ENCODE measurements around the gene PKHD1. TPM values are rescaled to one million over a fixed set of nuclear protein-coding genes. Genes with fewer than 3 reads are reported as not detected.

PKHD1 gene
- total and polyA plus RNA-seq, 2 of the 13 experiments (the other 11 are each of a cell fraction or from before 2014, with no cell fraction given), result 0.01 to 0.13 TPM

GRCh38 chr6:51830666-51831065, 256.7 kb downstream of the PKHD1 start:
- 5% methylated on average over 1 of the region's 1 CpG for WGBS (ENCODE audit: low lambda C conversion rate)

DNA sequence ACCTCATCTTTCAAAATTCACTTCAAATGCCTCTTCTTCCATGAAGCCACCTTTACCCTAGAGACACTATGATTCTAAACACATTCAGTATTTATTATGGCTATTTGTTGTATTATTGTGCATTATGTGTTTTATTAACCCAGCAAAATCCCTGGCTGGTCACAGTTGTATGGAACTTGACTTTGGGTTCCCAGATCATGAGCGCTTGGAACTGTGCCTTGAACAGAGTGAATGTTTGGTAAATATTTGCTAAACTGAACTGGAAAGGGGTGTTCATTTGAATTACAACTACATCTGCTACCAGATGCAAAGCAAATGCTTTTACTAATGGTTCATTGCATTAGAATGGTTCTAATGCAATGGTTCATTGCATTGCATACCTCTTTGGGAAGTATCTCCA, 259.8 kb downstream of the PKHD1 start:
- Histone ChIP-seq H3K27ac (ENCODE audit: extremely low read length, insufficient read depth, low read length) (no peak overlapping the region), H3K4me2 (ENCODE audit: low read depth, low read length) (no peak overlapping the region), H3K9me3 (ENCODE audit: low read length) (no peaks in the 10 kb centered on the region), H3K79me2 (ENCODE audit: insufficient read depth, low read length) (no peaks in the 10 kb centered on the region), H3K9ac (ENCODE audit: insufficient read depth, low read depth, low read length) (no peak overlapping the region), H3K36me3 (replicated peaks in 1 of 2; ENCODE audit: control insufficient read depth in 1 of 2, insufficient read depth in 2 of 2, low read length in 2 of 2) (no peaks in the 10 kb centered on the region), H4K20me1 (ENCODE audit: insufficient read depth, low read length) (no peaks in the 10 kb centered on the region), H3K4me1 (ENCODE audit: insufficient read depth, low read length) (no peaks in the 10 kb centered on the region), H3K27me3 (ENCODE audit: control insufficient read depth in 1 of 2, insufficient read depth in 2 of 2, low read length in 2 of 2) (no peaks in the 10 kb centered on the region), H2AFZ (ENCODE audit: low read length) (no peak overlapping the region), H3K4me3 (replicated peaks in 1 of 3; ENCODE audit: insufficient read depth in 1 of 3, low read depth in 2 of 3, low read length in 3 of 3) (no peak overlapping the region)
- ChIA-PET POLR2A (no interaction called here), CTCF (ENCODE audit: low intra/inter-chr PET ratio, low total read pairs) (no interaction called here)
- FAIRE-seq (no peak), DNase-seq (ENCODE audit: low spot score) (no peak), ATAC-seq (no peak)
- intact Hi-C loops (cut with micrococcal nuclease; ENCODE audit: unreplicated experiment) (no loop called here), in situ Hi-C loops (cut with HindIII; ENCODE audit: extremely low pct_ligation_motif_present, low pct_unique_long_range_greater_than_20kb) (no loop called here)
- no TSS peak for BruUV-seq (replicated peaks)
- TF ChIP-seq ATRX (CRISPR knock-in tag; IDR thresholded peaks at IDR 0.05; ENCODE audit: borderline replicate concordance) (no peak), HDAC1 (CRISPR knock-in tag; IDR thresholded peaks at IDR 0.05) (no peak), CERS6 (CRISPR knock-in tag; IDR thresholded peaks at IDR 0.05) (no peak), ZNF678 (CRISPR knock-in tag; IDR thresholded peaks at IDR 0.05) (no peak), CENPT (CRISPR knock-in tag; IDR thresholded peaks at IDR 0.05; ENCODE audit: low read depth) (no peak)
- 5% methylated on average over 1 of the region's 1 CpG for WGBS (ENCODE audit: low lambda C conversion rate)

More at GRCh38 chr6:51830666-51831065, 256.7 kb downstream of the PKHD1 start:
- H3K27ac ChIP-seq (ENCODE audit: extremely low read length, insufficient read depth, low read length), result no peak overlapping the region
- H3K27me3 ChIP-seq (ENCODE audit: control insufficient read depth in 1 of 2, insufficient read depth in 2 of 2, low read length in 2 of 2), result no peaks in the 10 kb centered on the region
- no peak overlapping the region for H3K4me3 ChIP-seq (replicated peaks in 1 of 3; ENCODE audit: insufficient read depth in 1 of 3, low read depth in 2 of 3, low read length in 3 of 3)
- H3K4me2 ChIP-seq (ENCODE audit: low read depth, low read length), result no peak overlapping the region
- no peak overlapping the region for H2AFZ ChIP-seq (ENCODE audit: low read length)
- no peaks in the 10 kb centered on the region for H3K4me1 ChIP-seq (ENCODE audit: insufficient read depth, low read length)
- no peaks in the 10 kb centered on the region for H4K20me1 ChIP-seq (ENCODE audit: insufficient read depth, low read length)
- ATAC-seq, result no peak
- intact Hi-C loops (cut with micrococcal nuclease; ENCODE audit: unreplicated experiment), result no loop called here
- H3K79me2 ChIP-seq (ENCODE audit: insufficient read depth, low read length), result no peaks in the 10 kb centered on the region
- CTCF ChIA-PET (ENCODE audit: low intra/inter-chr PET ratio, low total read pairs), result no interaction called here
- H3K9me3 ChIP-seq (ENCODE audit: low read length), result no peaks in the 10 kb centered on the region
- POLR2A ChIA-PET, result no interaction called here
- H3K9ac ChIP-seq (ENCODE audit: insufficient read depth, low read depth, low read length), result no peak overlapping the region
- no peak for DNase-seq (ENCODE audit: low spot score)
- no peak for FAIRE-seq
- TF ChIP-seq CREM (IDR thresholded peaks at IDR 0.05), result no peak
- TF ChIP-seq CREM (CRISPR knock-in tag; IDR thresholded peaks at IDR 0.05), result no peak
- no peak for TF ChIP-seq THAP11 (CRISPR knock-in tag; IDR thresholded peaks at IDR 0.05)
- TF ChIP-seq ZNF772 (CRISPR knock-in tag; IDR thresholded peaks at IDR 0.05), result no peak
- TF ChIP-seq RBFOX2 (IDR thresholded peaks at IDR 0.05; ENCODE audit: low read depth, low read length), result no peak
- no peak for TF ChIP-seq ZNF367 (CRISPR knock-in tag; IDR thresholded peaks at IDR 0.05; ENCODE audit: borderline replicate concordance)
- no peak for TF ChIP-seq RFX1 (IDR thresholded peaks at IDR 0.05)
- TF ChIP-seq, protein P1, sequence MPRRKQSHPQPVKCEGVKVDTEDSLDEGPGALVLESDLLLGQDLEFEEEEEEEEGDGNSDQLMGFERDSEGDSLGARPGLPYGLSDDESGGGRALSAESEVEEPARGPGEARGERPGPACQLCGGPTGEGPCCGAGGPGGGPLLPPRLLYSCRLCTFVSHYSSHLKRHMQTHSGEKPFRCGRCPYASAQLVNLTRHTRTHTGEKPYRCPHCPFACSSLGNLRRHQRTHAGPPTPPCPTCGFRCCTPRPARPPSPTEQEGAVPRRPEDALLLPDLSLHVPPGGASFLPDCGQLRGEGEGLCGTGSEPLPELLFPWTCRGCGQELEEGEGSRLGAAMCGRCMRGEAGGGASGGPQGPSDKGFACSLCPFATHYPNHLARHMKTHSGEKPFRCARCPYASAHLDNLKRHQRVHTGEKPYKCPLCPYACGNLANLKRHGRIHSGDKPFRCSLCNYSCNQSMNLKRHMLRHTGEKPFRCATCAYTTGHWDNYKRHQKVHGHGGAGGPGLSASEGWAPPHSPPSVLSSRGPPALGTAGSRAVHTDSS (CRISPR knock-in tag; conservative IDR thresholded peaks at IDR 0.05), result no peak
- in situ Hi-C loops (cut with HindIII; ENCODE audit: extremely low pct_ligation_motif_present, low pct_unique_long_range_greater_than_20kb), result no loop called here
- BruUV-seq (replicated peaks), result no TSS peak
- no peaks in the 10 kb centered on the region for H3K36me3 ChIP-seq (replicated peaks in 1 of 2; ENCODE audit: control insufficient read depth in 1 of 2, insufficient read depth in 2 of 2, low read length in 2 of 2)

Measured in HepG2 (cell line).